Iris pigment epithelial cell (primary cell): ENCODE data around the gene SREBF2.

ENCODE experiments used
- DNase-seq: peaks from one replicate; pipeline ENCODE4 v3.0.0-alpha.2; 2011; ENCODE audit warnings: low read depth

Gene SREBF2

GRCh38 chr22:41876675-41877074 lies 43.8 kb downstream of the SREBF2 start:
- DNase-seq, result no peak

DNA sequence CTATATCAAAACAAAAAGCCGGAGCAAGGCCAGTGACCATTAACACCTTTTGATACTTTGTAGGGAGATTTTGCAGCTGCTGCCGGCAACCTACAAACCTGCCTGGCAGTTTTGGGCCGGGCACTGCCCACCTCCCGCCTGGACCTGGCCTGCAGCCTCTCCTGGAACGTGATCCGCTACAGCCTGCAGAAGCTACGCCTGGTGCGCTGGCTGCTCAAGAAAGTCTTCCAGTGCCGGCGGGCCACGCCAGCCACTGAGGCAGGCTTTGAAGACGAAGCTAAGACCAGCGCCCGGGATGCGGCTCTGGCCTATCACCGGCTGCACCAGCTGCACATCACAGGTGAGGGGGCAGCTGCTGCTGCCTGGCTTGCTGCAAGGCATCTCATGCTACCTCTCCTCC lies 47.7 kb downstream of the SREBF2 start:
- no peak for DNase-seq

GRCh38 chr22:41883400-41883799 lies 50.5 kb downstream of the SREBF2 start:
- DNase-seq, result no peak

- no peak for DNase-seq
Measured at GRCh38 chr22:41885116-41885515, 52.2 kb downstream of the SREBF2 start.

- DNase-seq, result no peak
Measured at GRCh38 chr22:41885516-41885915, 52.6 kb downstream of the SREBF2 start.

DNA sequence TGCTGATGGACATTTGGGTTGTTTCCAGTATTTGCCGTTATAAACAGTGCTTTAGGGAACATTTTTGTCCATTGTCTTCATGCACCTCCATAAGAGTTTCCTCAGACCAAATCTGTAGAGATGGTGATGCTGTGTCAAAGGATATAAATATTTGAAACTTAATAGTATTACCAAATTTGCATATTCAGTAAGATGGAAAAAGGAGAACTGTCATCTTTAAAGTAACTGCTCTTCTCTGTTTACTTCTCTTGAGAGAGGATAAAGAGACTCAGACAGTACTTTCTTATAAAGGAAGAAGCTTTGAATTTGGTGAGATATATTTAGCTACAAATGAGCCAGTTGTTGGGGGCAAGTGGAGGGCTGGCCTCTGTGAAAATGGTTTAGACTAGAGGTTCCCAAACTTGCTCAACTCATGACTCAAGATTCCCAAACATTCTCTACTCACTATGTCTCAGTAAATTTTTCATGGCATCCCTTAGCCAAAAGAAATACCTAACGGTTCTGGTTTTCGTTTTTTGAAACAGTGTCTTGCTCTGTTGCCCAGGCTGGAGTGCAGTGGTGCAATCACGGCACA lies 55.8 kb downstream of the SREBF2 start:
- DNase-seq, result peak; percentile 9

- DNase-seq, result no peak
Measured at GRCh38 chr22:41891407-41891806, 58.5 kb downstream of the SREBF2 start.

- DNase-seq, result no peak
Measured at GRCh38 chr22:41892721-41893120, 59.8 kb downstream of the SREBF2 start.

GRCh38 chr22:41893591-41894375 lies 60.9 kb downstream of the SREBF2 start:
- DNase-seq, result no peak

DNA sequence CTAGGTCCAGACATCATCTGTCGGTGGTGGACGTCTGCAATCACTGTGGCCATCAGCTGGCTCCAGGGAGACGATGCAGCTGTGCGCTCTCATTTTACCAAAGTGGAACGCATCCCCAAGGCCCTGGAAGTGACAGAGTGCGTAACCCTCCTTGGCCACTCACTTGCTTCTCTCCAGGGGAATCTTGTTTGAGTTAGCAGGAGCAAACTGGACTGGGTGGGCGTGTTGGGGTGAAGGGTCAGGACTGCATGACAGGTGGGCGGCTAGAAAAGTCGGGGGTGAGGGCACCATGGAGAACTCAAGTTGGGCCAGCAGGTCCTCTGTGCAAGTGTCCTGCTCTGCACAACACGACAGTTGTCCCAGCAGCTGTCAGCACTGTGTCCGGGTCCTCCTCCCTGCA lies 65.7 kb downstream of the SREBF2 start:
- no peak for DNase-seq

DNA sequence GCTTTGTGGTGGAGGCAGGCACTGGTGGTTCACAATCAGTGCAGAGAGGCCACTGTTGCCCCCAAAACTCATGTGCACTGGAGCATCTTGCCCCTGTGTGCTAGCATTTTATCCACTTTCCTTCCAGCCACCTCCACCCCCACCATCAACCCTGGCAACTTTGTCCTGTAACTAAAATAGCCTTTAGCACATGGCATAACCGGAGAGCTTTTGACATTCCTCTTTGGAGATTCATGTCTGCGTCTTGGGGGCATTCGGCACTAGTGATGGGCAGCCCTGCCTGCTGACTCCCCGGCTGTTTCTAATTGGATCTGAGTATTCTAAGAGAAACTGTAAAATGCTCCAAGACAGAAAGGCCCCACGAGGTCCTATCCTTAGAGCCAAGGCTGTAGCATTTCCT lies 66.2 kb downstream of the SREBF2 start:
- no peak for DNase-seq

DNA sequence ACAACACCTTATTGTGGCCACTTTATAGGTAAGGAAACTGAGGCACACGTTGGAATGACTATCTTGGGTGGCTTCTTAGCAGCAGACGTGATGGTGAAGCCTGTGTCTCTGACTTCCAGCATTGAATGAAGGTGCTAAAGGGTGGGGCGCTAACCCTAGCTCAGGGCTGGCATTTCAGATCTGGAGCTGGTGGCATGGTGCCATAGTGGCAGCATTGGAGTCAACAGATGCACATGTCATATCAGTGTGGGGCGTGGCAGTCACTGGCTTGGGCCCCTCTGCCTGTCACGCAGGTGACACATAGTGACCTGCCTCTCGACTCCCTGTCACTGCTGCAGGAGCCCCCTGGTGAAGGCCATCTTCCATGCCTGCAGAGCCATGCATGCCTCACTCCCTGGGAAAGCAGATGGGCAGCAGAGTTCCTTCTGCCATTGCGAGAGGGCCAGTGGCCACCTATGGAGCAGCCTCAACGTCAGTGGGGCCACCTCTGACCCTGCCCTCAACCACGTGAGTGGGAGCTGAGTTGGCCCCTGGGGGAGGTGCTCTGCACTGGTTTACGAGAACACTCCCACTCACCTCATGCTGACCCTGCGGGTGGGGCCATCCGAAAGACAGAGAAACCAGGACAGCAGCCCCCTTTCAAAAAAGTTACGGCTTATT lies 67.2 kb downstream of the SREBF2 start:
- no peak for DNase-seq

- no peak for DNase-seq
Measured at GRCh38 chr22:41900652-41901312, 67.9 kb downstream of the SREBF2 start.

DNA sequence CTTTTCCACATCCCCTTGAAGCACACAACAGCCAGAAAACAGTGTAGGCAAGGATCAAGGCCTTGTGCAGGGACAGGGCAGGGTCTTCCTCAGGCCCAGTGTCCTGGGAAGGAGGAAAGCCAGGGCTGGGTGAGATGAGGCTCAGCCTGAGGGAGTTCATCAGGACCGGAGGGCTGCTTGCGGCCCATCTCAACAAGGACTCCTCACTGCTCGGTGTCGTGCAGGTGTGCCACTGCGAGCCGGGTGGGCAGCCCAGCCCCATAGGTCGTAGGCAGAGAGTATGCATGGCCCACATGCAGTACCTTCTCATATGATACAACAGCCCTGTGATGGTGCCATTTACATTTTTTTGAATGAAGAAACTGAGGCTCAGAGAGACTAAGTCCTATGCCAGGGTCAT lies 69.1 kb downstream of the SREBF2 start:
- DNase-seq, result no peak

- DNase-seq, result no peak
Measured at GRCh38 chr22:41902932-41903421, 70.1 kb downstream of the SREBF2 start.

DNA sequence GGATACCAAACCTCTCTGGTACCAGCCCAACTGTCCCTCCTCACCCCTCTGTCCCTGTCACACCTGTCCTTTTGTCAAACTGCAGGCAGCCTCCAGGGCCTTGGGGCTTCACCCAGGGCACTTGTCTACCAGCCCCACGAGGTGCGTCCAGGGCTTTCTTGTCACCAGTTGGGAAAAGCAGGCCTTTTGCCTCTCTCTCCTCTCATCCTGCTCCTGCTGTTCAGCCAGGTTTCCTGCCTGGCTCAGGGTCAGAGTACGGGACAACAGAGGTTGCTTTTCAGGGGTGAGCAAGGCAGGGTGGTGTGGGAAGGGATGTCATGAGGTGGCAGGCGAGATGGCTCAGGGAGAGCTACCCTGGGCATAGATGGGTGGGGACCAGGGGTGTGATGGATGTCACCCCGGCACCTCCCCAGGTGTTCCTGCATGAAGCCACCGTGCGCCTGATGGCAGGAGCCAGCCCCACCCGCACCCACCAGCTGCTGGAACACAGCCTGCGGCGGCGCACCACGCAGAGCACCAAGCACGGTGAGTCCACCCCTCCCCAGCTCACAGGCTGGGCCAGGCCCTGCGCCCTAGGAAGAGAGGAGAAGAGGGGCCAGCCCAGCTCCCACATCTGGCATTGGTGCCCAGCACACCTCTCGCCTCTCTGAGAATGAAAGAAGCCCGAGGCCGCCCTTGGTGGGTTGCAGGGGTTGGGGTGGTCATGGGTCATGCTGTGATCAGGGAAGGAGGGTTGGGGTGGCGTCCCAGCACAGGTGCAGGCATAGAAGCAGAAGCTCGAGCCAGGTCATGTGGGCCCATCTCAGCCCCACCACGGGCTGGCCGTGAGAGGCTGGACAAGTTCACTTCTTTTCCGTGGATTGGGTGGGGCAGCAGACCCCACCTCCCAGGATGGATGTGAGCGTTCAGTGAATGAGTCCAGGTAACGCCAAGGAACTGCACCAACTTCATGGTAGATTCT lies 71.8 kb downstream of the SREBF2 start:
- DNase-seq, result no peak

GRCh38 chr22:41905411-41906202 lies 72.7 kb downstream of the SREBF2 start:
- no peak for DNase-seq

DNA sequence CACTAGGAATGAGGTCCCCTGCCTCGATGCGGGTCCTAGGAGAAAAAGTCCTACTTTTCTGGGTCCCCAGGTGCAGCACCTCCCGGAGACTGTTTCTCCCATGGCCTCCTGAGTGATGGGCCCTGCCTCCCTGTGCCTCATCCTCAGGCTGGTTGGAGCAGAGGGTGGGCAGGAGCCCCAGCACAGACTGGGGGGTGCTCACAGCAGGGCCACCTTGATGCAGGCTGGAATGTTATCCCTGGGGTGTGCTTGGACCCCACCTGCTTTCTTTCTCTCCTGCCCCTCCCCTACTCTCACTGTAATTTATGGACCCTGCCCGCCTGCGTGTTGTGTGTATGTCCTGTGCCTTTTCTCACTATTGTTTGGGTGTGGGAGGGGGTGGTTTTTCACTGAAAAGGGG lies 73.9 kb downstream of the SREBF2 start:
- no peak for DNase-seq

DNA sequence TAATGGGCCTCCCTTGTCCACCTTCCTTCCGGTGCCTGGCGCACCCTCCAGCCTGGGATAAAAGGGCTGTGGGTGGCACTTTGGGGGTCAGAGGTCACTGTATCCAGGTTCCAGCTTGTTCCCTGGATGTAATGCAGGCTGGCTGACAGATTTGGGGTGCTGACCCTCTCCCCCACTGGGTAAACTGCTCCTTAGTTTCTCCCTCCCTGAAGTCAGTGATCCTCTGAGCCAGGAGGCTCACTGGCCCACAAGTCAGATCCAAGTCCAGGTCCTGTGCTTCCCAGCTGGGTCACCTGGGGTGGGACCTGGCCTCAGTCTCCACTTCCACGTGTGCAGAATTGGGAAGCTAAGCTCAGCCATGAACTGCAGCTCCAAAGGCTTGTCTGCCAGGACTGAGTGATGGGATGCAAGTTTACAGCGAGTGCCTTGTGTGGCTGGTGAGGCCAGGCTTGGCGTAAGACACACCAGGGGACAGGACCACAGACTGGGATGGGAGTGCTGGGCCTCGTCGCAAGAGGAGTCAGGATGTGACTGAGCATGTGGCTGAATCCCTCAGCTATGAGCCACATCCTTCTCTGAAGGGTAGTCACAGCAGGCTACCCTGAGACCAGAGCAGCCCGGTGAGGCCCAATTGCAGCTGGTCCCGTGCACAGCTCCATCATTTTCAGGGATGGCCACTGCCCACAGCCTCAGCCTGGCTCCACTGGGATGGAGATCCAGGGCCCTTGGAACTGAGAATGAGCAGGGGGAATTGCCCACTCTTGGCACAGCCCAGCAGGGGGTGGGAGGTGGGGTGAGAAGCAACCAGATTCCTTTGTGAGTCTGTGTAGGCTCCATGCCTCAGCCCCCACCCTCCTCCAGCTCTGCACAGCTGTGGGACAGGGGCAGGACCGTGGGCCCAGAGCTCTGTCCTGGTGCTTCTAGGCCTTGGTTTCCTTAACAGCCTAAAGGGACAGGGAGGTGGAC lies 74.8 kb downstream of the SREBF2 start:
- no peak for DNase-seq
